HepG2 (cell line): ENCODE data around the gene INF2. TPM values are rescaled to one million over a fixed set of nuclear protein-coding genes. Genes with fewer than 3 reads are reported as not detected.
A peak's percentile ranks its signal among the peaks of the same experiment; 100 is the strongest.

Experiments used
- CBFB ChIP-seq: sonication (generic); formaldehyde crosslinking; IDR thresholded peaks from 2 replicates; pipeline ENCODE4 v1.4.0; 2020; ENCODE audit warnings: missing genetic modification reagents
- CENPX ChIP-seq: sonication (generic); formaldehyde crosslinking; IDR thresholded peaks from 2 replicates; pipeline ENCODE4 v1.9.0; 2021; ENCODE audit warnings: mild to moderate bottlenecking, missing genetic modification reagents, moderate library complexity
- MTF2 ChIP-seq: sonication (generic); formaldehyde crosslinking; IDR thresholded peaks from 2 replicates; pipeline ENCODE4 v1.5.0; 2020; ENCODE audit warnings: missing genetic modification reagents, borderline replicate concordance
- NR2C2 ChIP-seq: sonication (generic); formaldehyde crosslinking; IDR thresholded peaks from 2 replicates; pipeline ENCODE4 v1.4.0; 2020; ENCODE audit warnings: missing genetic modification reagents, mild to moderate bottlenecking, moderate library complexity, borderline replicate concordance
- SRSF4 ChIP-seq: fragments of 200-400 bp; formaldehyde crosslinking; IDR thresholded peaks from one replicate; pipeline ENCODE4 v1.6.1; 2018; ENCODE audit warnings: mild to moderate bottlenecking, low read depth, low read length, moderate library complexity; ENCODE audit not compliant: poor library complexity, severe bottlenecking
- TARDBP ChIP-seq: sonication (generic); formaldehyde crosslinking; IDR thresholded peaks from 2 replicates; pipeline ENCODE4 v1.8.0; 2022; ENCODE audit warnings: mild to moderate bottlenecking, missing genetic modification reagents
- ZNF225 ChIP-seq: sonication (generic); formaldehyde crosslinking; IDR thresholded peaks from 2 replicates; pipeline ENCODE4 v1.4.0; 2020; ENCODE audit warnings: mild to moderate bottlenecking, missing genetic modification reagents
- ZNF34 ChIP-seq: sonication (generic); formaldehyde crosslinking; IDR thresholded peaks from 2 replicates; pipeline ENCODE4 v1.4.0; 2020; ENCODE audit warnings: mild to moderate bottlenecking, missing genetic modification reagents, borderline replicate concordance
- ZNF44 ChIP-seq: sonication (generic); formaldehyde crosslinking; IDR thresholded peaks from 2 replicates; pipeline ENCODE4 v1.5.1; 2020; ENCODE audit warnings: mild to moderate bottlenecking, missing genetic modification reagents
- ZNF713 ChIP-seq: sonication (generic); formaldehyde crosslinking; IDR thresholded peaks from 2 replicates; pipeline ENCODE4 v1.4.0; 2020; ENCODE audit warnings: mild to moderate bottlenecking, missing genetic modification reagents
- ZSCAN12 ChIP-seq: sonication (generic); formaldehyde crosslinking; IDR thresholded peaks from 2 replicates; pipeline ENCODE4 v1.9.0; 2021; ENCODE audit warnings: mild to moderate bottlenecking, missing genetic modification reagents
- polyA plus RNA-seq, 8 experiments: library from polyadenylated mRNA; depleted of rRNA in 3 of 8; stranded (reverse) in 7 of 8; unstranded in 1 of 8; fragments of >200 nt; fragmentation: Illumina TruSeq in 4 of 8; extraction: Trizol in 4 of 8; gene quantifications; 2 replicates each; pipeline versions ENCODE4 v1.2.1 to v1.2.3, GENCODE V29; 2011 to 2016; ENCODE audit warnings: low read depth in 4 of 8, missing spikeins in 1 of 8, mixed read lengths in 1 of 8; ENCODE audit not compliant: insufficient read depth in 1 of 8
- total RNA-seq, 5 experiments: library from RNA; depleted of rRNA; stranded (reverse); fragments of >200 nt; fragmentation: Illumina TruSeq; extraction: Trizol; gene quantifications; 2 replicates each; pipeline ENCODE4 v1.2.3, GENCODE V29; 2016; ENCODE audit warnings: low read depth in 1 of 5
- TF ChIP-seq, protein P1 (sequence below): sonication (generic); formaldehyde crosslinking; conservative IDR thresholded peaks from 2 replicates; pipeline ENCODE4 v1.8.0; 2022; ENCODE audit warnings: mild to moderate bottlenecking, moderate library complexity, missing genetic modification reagents
- TF ChIP-seq, protein P2 (sequence below): sonication (generic); formaldehyde crosslinking; IDR thresholded peaks from 2 replicates; pipeline ENCODE4 v1.8.1; 2023; ENCODE audit warnings: mild to moderate bottlenecking, missing genetic modification reagents
- TF ChIP-seq, protein P3 (sequence below): sonication (generic); formaldehyde crosslinking; IDR thresholded peaks from 2 replicates; pipeline ENCODE4 v1.8.0; 2023; ENCODE audit warnings: mild to moderate bottlenecking, missing genetic modification reagents
- TF ChIP-seq, protein P4 (sequence below): sonication (generic); formaldehyde crosslinking; IDR thresholded peaks from 2 replicates; pipeline ENCODE4 v1.4.0; 2020; ENCODE audit warnings: missing genetic modification reagents
- TF ChIP-seq, protein P5 (sequence below): sonication (generic); formaldehyde crosslinking; IDR thresholded peaks from 2 replicates; pipeline ENCODE4 v1.4.0; 2020; ENCODE audit warnings: low read depth, mild to moderate bottlenecking, missing genetic modification reagents

INF2 gene
- total and polyA plus RNA-seq, 2 of the 13 experiments (the other 11 are each of a cell fraction or from before 2014, with no cell fraction given), result 16.4 to 26.4 TPM

DNA sequence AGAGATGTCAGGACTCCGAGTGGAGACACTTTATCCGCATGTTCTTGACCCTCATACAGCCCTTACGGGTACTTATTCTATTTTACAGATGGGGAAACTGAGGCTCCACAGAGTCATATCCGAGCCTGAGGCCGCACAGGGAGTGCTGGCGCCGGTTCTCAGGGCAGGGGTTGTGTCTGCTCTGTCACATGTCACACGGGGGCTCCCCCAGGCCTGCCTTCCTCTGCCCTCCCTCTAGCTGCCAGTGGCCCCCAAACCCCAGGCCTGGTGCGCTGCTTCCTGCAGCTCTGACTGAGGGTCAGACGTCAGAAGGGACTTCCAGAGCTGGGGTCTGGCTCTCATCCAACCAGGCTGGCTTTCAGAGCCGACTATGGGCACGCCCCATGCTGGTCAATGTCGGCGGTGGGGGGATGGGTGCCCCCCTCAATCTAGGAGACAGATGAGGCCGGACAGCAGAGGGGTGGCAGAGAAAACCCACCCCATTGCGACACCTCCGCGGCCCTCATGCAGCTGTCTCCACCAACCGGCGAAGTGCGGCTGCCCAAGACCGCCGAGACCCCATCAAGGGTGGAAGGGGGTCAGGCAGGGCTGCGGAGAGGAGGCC is 811 bp upstream of the INF2 start (continued):
- TF ChIP-seq NR2C2 (no peak), ZNF34 (CRISPR knock-in tag) (no peak), ZNF225 (CRISPR knock-in tag) (0 out of 2 replicates have a peak, but pooled peaks have one; percentile 11), ZNF44 (CRISPR knock-in tag) (no peak), CENPX (CRISPR knock-in tag) (no peak), TARDBP (CRISPR knock-in tag) (no peak), MTF2 (CRISPR knock-in tag) (peak; percentile 70; the same call in 1 of the 2 replicates), SRSF4 (no peak), ZSCAN12 (CRISPR knock-in tag) (no peak), CBFB (CRISPR knock-in tag) (no peak), ZNF713 (CRISPR knock-in tag) (no peak)
- TF ChIP-seq, protein P1, sequence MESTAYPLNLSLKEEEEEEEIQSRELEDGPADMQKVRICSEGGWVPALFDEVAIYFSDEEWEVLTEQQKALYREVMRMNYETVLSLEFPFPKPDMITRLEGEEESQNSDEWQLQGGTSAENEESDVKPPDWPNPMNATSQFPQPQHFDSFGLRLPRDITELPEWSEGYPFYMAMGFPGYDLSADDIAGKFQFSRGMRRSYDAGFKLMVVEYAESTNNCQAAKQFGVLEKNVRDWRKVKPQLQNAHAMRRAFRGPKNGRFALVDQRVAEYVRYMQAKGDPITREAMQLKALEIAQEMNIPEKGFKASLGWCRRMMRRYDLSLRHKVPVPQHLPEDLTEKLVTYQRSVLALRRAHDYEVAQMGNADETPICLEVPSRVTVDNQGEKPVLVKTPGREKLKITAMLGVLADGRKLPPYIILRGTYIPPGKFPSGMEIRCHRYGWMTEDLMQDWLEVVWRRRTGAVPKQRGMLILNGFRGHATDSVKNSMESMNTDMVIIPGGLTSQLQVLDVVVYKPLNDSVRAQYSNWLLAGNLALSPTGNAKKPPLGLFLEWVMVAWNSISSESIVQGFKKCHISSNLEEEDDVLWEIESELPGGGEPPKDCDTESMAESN (CRISPR knock-in tag), result no peak
- TF ChIP-seq, protein P2, sequence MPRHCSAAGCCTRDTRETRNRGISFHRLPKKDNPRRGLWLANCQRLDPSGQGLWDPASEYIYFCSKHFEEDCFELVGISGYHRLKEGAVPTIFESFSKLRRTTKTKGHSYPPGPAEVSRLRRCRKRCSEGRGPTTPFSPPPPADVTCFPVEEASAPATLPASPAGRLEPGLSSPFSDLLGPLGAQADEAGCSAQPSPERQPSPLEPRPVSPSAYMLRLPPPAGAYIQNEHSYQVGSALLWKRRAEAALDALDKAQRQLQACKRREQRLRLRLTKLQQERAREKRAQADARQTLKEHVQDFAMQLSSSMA (CRISPR knock-in tag), result no peak
- TF ChIP-seq, protein P3, sequence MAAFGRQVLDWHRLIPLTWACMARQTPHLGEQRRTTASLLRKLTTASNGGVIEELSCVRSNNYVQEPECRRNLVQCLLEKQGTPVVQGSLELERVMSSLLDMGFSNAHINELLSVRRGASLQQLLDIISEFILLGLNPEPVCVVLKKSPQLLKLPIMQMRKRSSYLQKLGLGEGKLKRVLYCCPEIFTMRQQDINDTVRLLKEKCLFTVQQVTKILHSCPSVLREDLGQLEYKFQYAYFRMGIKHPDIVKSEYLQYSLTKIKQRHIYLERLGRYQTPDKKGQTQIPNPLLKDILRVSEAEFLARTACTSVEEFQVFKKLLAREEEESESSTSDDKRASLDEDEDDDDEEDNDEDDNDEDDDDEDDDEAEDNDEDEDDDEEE, result no peak
- TF ChIP-seq, protein P4, sequence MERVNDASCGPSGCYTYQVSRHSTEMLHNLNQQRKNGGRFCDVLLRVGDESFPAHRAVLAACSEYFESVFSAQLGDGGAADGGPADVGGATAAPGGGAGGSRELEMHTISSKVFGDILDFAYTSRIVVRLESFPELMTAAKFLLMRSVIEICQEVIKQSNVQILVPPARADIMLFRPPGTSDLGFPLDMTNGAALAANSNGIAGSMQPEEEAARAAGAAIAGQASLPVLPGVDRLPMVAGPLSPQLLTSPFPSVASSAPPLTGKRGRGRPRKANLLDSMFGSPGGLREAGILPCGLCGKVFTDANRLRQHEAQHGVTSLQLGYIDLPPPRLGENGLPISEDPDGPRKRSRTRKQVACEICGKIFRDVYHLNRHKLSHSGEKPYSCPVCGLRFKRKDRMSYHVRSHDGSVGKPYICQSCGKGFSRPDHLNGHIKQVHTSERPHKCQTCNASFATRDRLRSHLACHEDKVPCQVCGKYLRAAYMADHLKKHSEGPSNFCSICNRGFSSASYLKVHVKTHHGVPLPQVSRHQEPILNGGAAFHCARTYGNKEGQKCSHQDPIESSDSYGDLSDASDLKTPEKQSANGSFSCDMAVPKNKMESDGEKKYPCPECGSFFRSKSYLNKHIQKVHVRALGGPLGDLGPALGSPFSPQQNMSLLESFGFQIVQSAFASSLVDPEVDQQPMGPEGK (CRISPR knock-in tag), result peak; percentile 35; the same call in 1 of the 2 replicates
- TF ChIP-seq, protein P5, sequence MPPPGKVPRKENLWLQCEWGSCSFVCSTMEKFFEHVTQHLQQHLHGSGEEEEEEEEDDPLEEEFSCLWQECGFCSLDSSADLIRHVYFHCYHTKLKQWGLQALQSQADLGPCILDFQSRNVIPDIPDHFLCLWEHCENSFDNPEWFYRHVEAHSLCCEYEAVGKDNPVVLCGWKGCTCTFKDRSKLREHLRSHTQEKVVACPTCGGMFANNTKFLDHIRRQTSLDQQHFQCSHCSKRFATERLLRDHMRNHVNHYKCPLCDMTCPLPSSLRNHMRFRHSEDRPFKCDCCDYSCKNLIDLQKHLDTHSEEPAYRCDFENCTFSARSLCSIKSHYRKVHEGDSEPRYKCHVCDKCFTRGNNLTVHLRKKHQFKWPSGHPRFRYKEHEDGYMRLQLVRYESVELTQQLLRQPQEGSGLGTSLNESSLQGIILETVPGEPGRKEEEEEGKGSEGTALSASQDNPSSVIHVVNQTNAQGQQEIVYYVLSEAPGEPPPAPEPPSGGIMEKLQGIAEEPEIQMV (CRISPR knock-in tag), result no peak
